NT2/D1 (cell line): ENCODE measurements around the gene UBXN1.

ENCODE experiments used
- SUZ12 ChIP-seq: IDR thresholded peaks from 2 replicates; pipeline ENCODE4 v1.6.1; 2011; ENCODE audit not compliant: insufficient read length, insufficient read depth; ENCODE audit errors: extremely low read depth
- ZNF274 ChIP-seq: IDR thresholded peaks from 2 replicates; pipeline ENCODE4 v1.6.1; 2011; ENCODE audit warnings: mild to moderate bottlenecking, low read depth, low read length

DNA sequence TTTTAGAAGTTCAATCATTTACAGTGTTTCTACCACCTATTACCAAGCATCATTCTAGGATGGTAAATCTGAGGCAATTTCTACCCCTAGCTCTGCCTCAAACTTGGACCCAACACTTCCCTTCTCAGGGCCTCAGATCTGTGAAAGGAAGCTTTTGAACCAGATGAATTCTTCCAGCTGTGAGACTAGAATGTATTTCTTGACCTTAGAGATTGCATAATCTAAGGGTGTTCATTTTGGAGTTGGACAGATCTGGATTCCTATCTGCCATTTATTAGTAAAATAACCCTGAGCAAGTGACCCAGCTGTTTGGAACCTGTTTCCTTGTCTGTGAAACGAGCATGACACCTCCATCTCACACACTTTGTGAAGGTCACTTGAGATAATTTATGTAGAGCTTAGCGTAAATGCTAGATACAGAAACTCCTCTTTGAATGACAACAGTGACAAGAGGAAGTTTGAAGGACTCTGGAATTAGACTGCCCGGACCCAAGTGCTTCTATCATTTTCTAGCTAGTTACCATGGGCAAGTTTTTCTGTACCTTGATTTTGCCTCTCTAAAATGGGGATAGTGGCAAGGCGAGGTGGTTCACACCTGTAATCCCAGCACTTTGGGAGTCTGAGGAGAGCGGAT is 22.0 kb downstream of the UBXN1 start:
- TF ChIP-seq SUZ12 (no peak), ZNF274 (no peak)
